A549 treated with GW870086 at 1 μM for 4 hours (cell line): Measurements from ENCODE around the gene ATP5MK. TPM values are rescaled to one million over a fixed set of nuclear protein-coding genes. Genes with fewer than 3 reads are reported as not detected.

Experiments used
- total RNA-seq: library from RNA; stranded (reverse); fragments of 200-300 nt; extraction: Qiagen RNA extraction; gene quantifications from 5 replicates; pipeline ENCODE4 v1.2.3, GENCODE V29; 2022; ENCODE audit warnings: low read depth

The ATP5MK gene
- 505 to 614 TPM (median 526 TPM) in 5 replicates for total RNA-seq

GRCh38 chr10:103396067-103396788 lies at the start of gene ATP5MK, which contains the start of gene PDCD11:
Gene ATP5MK, minus strand, starts transcription at chr10:103396475. Its CDS starts 4,018 bp downstream, at chr10:103392457.
Gene PDCD11, plus strand, starts transcription at chr10:103396626. Its CDS starts 1,801 bp downstream, at chr10:103398427.

GRCh38 chr10:103367782-103368518 lies 28.3 kb downstream of the ATP5MK start, which contains the start of gene TAF5:
Gene TAF5, plus strand, starts transcription at chr10:103367976. Its CDS starts 14 bp downstream, at chr10:103367990.

GRCh38 chr10:103350517-103351260 lies 45.6 kb downstream of the ATP5MK start, which contains the start of gene PCGF6:
Gene PCGF6, minus strand, starts transcription at chr10:103351140. Its CDS starts 74 bp downstream, at chr10:103351066.

Other genes with a start within 250 kb of the ATP5MK start
- 73.0 to 85.5 TPM (median 82.2 TPM) in 5 replicates for gene NT5C2, start 203.2 kb downstream of the ATP5MK start, total RNA-seq
- gene RPEL1, start 150.6 kb downstream of the ATP5MK start, total RNA-seq = 0.07 to 0.09 TPM in 2 of 5 replicates, not detected in the others
- 20.9 to 29.2 TPM (median 23.3 TPM) in 5 replicates for gene INA, start 119.3 kb downstream of the ATP5MK start, total RNA-seq
- gene PCGF6, start 45.3 kb downstream of the ATP5MK start, total RNA-seq = 9.0 to 12.7 TPM (median 12.3 TPM) in 5 replicates
- gene TAF5, start 28.5 kb downstream of the ATP5MK start, total RNA-seq = 2.4 to 3.6 TPM (median 3.2 TPM) in 5 replicates
- gene PDCD11, start 151 bp upstream of the ATP5MK start, total RNA-seq = 34.0 to 41.2 TPM (median 40.6 TPM) in 5 replicates
- 4.2 to 6.0 TPM (median 5.7 TPM) in 5 replicates for gene CALHM2, start 55.9 kb upstream of the ATP5MK start, total RNA-seq
- not detected in 5 replicates for gene CALHM1, start 62.4 kb upstream of the ATP5MK start, total RNA-seq
- 0.10 to 0.35 TPM (median 0.22 TPM) in 4 of 5 replicates, not detected in the other for gene CALHM3, start 82.8 kb upstream of the ATP5MK start, total RNA-seq
- 0.19 to 0.69 TPM (median 0.38 TPM) in 5 replicates for gene NEURL1, start 97.2 kb upstream of the ATP5MK start, total RNA-seq